Sigmoid colon (tissue), 4 donors: ENCODE results near the gene ZNF275.

Experiments
- CTCF ChIP-seq, 4 experiments: fragments of 450-650 bp in 3 of 4; fragments of 200-600 bp in 1 of 4; IDR thresholded peaks; one replicate each; pipeline ENCODE4 v1.5.1; 2016 to 2019; ENCODE audit warnings: antibody characterized with exemption in 4 of 4, mild to moderate bottlenecking in 3 of 4, moderate library complexity in 2 of 4
- EP300 ChIP-seq, 4 donors: sonication (generic); formaldehyde crosslinking; IDR thresholded peaks; one replicate each; pipeline ENCODE4 v1.6.1; 2017; ENCODE audit warnings: antibody characterized with exemption in 4 of 4
- POLR2A ChIP-seq, 2 donors: fragments of 450-650 bp; IDR thresholded peaks; one replicate each; pipeline ENCODE4 v1.6.1; 2016; ENCODE audit warnings: antibody characterized with exemption in 2 of 2, mild to moderate bottlenecking in 2 of 2, moderate library complexity in 2 of 2
- POLR2AphosphoS5 ChIP-seq, 4 donors: sonication (generic); formaldehyde crosslinking; IDR thresholded peaks; one replicate each; pipeline ENCODE4 v1.6.1; 2017; ENCODE audit warnings: antibody characterized with exemption in 4 of 4

- TF ChIP-seq CTCF (IDR thresholded peaks at IDR 0.05) (no peak), POLR2AphosphoS5 (IDR thresholded peaks at IDR 0.05) (no peak), POLR2A (IDR thresholded peaks at IDR 0.05) (no peak), EP300 (IDR thresholded peaks at IDR 0.05) (no peak)
Measured at GRCh38 chrX:153394612-153395011, 60.7 kb downstream of the ZNF275 start.
